ENCODE measurements around the gene HSPB2.

The HSPB2 gene

GRCh38 chr11:111951565-111951964 is 39.0 kb downstream of the HSPB2 start:
- no peaks in the 10 kb centered on the region for H3K27me3 ChIP-seq (ENCODE audit: insufficient read depth, low read length)
- no peaks in the 10 kb centered on the region for H3K36me3 ChIP-seq (ENCODE audit: insufficient read depth, low read length)
- H3K79me2 ChIP-seq (ENCODE audit: control insufficient read depth, insufficient read depth, low read length, unreplicated experiment): no peaks in the 10 kb centered on the region
- peaks cover 13% of the 10 kb centered on the region for H3K4me1 ChIP-seq (ENCODE audit: control insufficient read depth, insufficient read depth, low read length, unreplicated experiment)
- H3K4me3 ChIP-seq (ENCODE audit: low read depth, low read length): no peak overlapping the region
- H3K27ac ChIP-seq (ENCODE audit: low read depth, low read length): no peak overlapping the region
- H2AFZ ChIP-seq (ENCODE audit: low read length, unreplicated experiment): no peak overlapping the region

- Histone ChIP-seq H2AFZ (ENCODE audit: low read length, unreplicated experiment) (no peak overlapping the region), H3K79me2 (ENCODE audit: control insufficient read depth, insufficient read depth, low read length, unreplicated experiment) (no peaks in the 10 kb centered on the region), H3K36me3 (ENCODE audit: insufficient read depth, low read length) (no peaks in the 10 kb centered on the region), H3K27me3 (ENCODE audit: insufficient read depth, low read length) (no peaks in the 10 kb centered on the region), H3K27ac (ENCODE audit: low read depth, low read length) (no peak overlapping the region), H3K4me3 (ENCODE audit: low read depth, low read length) (no peak overlapping the region), H3K4me1 (ENCODE audit: control insufficient read depth, insufficient read depth, low read length, unreplicated experiment) (peaks cover 6% of the 10 kb centered on the region)
These were observed 41.6 kb downstream of the HSPB2 start for GRCh38 chr11:111954154-111954553.

- H3K4me3 ChIP-seq (ENCODE audit: low read depth, low read length): no peak overlapping the region
- no peaks in the 10 kb centered on the region for H3K36me3 ChIP-seq (ENCODE audit: insufficient read depth, low read length)
- no peaks in the 10 kb centered on the region for H3K4me1 ChIP-seq (ENCODE audit: control insufficient read depth, insufficient read depth, low read length, unreplicated experiment)
- no peak overlapping the region for H2AFZ ChIP-seq (ENCODE audit: low read length, unreplicated experiment)
- H3K27me3 ChIP-seq (ENCODE audit: insufficient read depth, low read length): no peaks in the 10 kb centered on the region
- no peaks in the 10 kb centered on the region for H3K79me2 ChIP-seq (ENCODE audit: control insufficient read depth, insufficient read depth, low read length, unreplicated experiment)
- no peak overlapping the region for H3K27ac ChIP-seq (ENCODE audit: low read depth, low read length)
These were observed 45.3 kb downstream of the HSPB2 start for GRCh38 chr11:111957663-111958444.

- no peak overlapping the region for H3K27ac ChIP-seq (ENCODE audit: low read depth, low read length)
- H3K36me3 ChIP-seq (ENCODE audit: insufficient read depth, low read length): peaks cover 3% of the 10 kb centered on the region; the same call in 1 of the 2 replicates
- no peaks in the 10 kb centered on the region for H3K27me3 ChIP-seq (ENCODE audit: insufficient read depth, low read length)
- no peaks in the 10 kb centered on the region for H3K4me1 ChIP-seq (ENCODE audit: control insufficient read depth, insufficient read depth, low read length, unreplicated experiment)
- H3K4me3 ChIP-seq (ENCODE audit: low read depth, low read length): no peak overlapping the region
- no peaks in the 10 kb centered on the region for H3K79me2 ChIP-seq (ENCODE audit: control insufficient read depth, insufficient read depth, low read length, unreplicated experiment)
- no peak overlapping the region for H2AFZ ChIP-seq (ENCODE audit: low read length, unreplicated experiment)
These were observed 48.4 kb downstream of the HSPB2 start for GRCh38 chr11:111960916-111961315.

GRCh38 chr11:111961389-111962300 is 49.1 kb downstream of the HSPB2 start:
- Histone ChIP-seq H3K79me2 (ENCODE audit: control insufficient read depth, insufficient read depth, low read length, unreplicated experiment) (no peaks in the 10 kb centered on the region), H3K27me3 (ENCODE audit: insufficient read depth, low read length) (no peaks in the 10 kb centered on the region), H3K27ac (ENCODE audit: low read depth, low read length) (no peak overlapping the region), H2AFZ (ENCODE audit: low read length, unreplicated experiment) (no peak overlapping the region), H3K4me1 (ENCODE audit: control insufficient read depth, insufficient read depth, low read length, unreplicated experiment) (no peaks in the 10 kb centered on the region), H3K4me3 (ENCODE audit: low read depth, low read length) (no peak overlapping the region), H3K36me3 (ENCODE audit: insufficient read depth, low read length) (peaks cover 3% of the 10 kb centered on the region; the same call in 1 of the 2 replicates)
